GM18867 (cell line): Measurements from ENCODE around the gene PCSK6.
"Not testable (repeated sequence)": the region's sequence is repeated elsewhere in the genome, so short reads cannot be mapped to it uniquely, and the experiment has no call there.

Source experiments
- ATAC-seq: cut with Tn5 transposase; IDR thresholded peaks from one replicate; pipeline ENCODE4 v1.9.1; 2021; ENCODE audit warnings: mild to moderate bottlenecking, moderate library complexity; ENCODE audit not compliant: unreplicated experiment

The PCSK6 gene

DNA sequence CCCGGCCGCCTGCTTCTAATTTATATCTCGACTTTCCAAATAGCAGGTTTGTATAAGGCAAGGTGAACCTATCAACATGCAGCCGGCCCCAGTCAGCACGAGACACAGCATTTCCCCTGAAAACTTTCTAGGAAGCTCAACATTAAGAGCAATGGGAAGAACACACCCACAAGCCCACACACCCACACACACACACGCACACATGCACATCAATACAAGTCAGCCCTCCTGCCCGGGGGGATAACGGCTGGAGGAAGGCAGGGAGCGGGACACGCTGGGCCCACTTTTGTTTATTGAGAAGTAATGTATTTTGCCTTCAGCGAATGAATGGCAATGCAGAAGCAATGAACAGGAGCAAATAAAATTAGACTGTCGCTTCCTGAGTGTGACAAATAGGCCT lies 83.5 kb downstream of the PCSK6 start:
- no peak for ATAC-seq

DNA sequence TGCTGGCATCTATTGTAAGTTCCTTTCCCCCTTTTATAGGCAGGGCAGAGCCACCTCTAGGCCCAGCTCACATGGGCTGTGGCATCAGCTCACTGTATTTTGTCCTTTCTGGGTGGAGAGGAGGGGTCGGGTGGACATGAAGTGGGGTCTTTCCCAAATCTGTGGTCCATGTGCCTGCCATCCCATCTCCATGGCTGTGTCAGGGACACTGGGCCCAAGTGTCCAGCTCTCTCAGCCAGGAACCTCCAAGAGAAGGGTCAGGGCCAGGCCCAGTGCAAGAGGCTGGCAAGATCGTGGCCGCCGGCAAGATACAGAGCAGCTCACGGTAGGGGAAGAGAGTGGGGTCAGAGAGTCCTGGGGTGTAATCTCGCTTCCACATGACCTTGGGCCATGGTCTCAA lies 85.3 kb downstream of the PCSK6 start:
- no peak for ATAC-seq

DNA sequence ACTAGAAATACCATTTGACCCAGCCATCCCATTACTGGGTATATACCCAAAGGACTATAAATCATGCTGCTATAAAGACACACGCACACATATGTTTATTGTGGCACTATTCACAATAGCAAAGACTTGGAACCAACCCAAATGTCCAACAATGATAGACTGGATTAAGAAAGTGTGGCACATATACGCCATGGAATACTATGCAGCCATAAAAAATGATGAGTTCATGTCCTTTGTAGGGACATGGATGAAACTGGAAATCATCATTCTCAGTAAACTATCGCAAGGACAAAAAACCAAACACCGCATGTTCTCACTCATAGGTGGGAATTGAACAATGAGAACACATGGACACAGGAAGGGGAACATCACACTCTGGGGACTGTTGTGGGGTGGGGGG lies 86.6 kb downstream of the PCSK6 start:
- ATAC-seq, result not testable (repeated sequence)

DNA sequence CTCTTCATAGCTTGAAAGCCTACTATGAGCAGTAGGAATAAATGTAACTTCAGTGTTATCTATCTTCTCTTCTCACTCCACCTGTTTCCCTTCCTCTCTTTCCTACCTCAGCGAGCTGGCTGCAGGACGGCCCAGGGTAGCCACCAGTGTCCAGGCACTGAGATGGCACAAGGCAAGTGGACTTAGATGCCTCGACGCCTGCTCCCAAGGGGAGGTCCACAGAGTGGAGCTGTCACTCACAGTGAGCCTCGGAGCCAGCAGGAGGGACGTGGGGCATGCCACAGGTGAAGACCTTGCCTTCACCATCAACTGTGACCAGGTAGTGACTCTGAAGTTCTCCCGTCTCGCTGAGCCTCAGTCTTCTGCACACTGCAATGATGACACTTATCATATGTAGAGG lies 88.2 kb downstream of the PCSK6 start:
- ATAC-seq, result no peak

DNA sequence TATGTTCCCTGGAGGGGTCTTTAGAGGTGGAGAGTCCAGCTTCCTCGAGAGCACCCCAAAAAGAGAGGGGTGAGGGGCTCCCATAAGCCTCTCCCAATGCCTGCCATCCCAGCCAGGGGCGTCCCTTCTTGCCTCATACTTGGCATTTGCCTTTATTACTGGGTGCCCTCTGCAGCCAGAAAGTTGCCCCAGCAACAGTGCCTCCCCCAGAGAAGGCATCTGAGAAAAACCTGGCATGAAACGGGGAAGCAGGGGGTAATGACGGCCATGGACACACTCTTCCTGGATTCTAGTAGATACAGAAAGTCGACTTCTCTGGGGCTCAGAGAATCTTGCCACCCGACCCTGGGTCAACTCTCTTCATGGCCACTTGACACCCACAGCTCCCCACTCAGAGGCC lies 90.1 kb downstream of the PCSK6 start:
- ATAC-seq, result no peak

DNA sequence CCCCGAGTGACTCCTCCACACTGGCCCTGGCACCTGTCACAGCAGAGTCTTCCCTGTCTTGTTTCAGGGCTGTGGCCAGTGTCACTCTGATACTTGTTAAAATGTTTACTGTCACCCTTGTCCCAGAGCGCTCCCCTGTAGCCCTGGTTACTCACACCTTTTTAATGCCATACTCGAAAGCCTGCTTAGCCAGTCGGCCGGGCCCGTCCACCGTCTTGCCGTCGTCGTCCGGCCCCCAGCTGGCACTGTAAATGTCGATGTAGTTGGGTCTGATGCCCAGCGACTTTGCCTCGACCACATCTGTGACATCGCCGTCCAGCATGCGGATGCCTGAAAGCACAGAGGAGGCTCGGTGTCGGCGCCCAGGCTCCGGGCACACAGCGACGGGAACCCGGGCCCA lies 91.3 kb downstream of the PCSK6 start:
- ATAC-seq, result no peak

DNA sequence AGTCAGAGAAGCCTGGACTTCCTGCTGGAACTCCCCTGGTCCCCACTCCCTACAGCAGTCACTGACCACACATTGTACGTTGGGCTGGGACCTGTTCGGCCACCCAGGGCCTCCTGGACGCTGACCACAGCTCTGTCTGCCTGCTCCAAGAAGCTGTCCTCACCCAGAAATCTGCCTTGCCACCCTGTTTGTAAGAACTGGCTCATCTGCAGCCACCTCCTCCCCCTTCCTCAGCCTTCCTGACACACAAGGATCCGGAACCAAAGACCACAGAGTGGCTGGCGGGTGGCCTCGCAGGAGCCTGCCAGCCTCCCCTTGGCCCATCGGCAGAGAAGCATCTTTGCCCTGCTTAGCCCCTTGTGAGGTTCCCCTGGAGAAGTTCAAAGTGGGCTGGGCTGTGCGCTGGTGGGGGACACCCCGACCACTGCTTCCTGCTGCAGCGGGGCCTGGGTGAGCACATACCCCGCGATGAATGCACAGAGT lies 91.9 kb downstream of the PCSK6 start:
- no peak for ATAC-seq

DNA sequence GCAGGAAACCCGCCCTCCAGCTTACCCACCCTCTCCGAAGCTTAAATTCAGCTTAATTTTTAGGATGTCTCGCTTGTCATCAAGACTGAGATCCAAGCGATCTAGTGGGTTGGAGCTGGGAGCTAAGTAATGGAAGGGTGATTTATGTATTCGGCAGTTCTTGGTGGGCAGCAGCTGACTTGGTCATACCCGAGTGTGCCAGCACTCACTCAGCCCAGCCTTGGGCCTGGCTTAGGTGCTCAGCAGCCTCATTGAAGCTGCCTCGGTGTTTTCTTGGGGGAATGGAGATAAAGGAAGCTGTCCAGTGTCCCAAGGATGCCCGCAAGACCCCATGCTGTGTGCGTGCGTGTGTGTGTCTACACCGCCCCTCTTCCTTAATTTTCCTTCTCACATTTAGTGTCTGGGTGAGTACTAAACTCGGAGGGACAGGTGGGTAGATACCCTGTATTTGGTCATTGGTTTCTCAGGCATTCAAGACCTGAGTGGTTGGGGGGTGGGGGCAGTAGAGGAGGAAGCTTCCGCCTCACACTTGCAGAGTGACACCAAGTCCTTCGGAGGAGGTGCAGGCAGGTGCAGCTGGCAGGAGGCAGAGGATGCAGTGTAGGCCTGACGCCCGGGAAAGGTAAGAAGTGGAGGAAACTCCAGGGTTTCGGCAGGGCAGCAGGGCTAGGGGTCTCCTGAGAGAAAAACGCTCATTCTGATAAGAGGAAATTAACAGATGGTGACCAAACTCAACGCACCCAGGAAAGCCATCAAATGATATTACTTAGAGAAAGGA lies 92.8 kb downstream of the PCSK6 start:
- no peak for ATAC-seq

DNA sequence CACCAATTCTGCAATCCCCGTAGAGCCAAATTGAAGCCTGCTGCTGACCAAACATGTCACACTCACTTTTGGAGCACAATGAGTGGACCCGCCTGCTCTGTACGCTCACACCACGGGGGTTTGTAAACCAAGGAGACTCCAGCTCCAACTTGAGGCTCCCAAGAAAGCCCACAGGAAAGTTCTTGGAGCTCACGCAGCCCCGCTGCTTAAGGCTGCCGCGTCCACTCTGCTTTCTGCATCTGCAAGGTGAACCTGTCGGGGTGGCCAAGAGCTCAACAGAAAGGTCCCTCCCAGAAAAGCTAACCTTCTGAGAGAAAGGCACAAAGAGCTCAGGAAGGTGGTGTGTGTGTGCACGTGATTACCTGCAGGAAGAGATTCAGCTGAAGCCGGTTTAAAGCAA lies 94.9 kb downstream of the PCSK6 start:
- ATAC-seq, result no peak

DNA sequence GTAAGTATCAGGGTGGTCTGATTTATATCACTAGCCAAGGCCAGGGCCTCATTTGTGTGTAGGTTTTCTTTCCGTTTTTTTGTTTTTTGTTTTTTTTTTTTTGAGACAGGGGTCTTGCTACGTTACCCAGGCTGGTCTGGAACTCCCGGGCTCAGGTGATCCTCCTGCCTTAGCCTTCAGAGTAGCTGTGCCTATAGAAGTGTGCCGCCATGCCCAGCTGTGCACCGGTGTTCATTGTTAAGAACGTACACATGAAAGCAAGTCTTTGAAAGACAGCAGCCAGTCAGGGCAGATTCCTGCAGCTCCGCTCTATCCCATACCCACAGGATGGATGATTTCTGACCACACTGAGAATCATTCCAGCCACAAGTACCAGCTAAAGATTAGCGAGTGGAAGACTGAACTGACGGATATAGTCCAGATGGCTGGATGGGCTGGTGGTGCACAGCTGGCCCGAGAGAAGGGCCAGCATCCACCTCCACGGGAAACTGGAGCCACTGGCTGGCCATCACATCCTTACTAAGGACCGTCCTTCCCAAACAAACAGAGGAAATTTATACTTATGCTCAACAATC lies 95.4 kb downstream of the PCSK6 start:
- no peak for ATAC-seq

DNA sequence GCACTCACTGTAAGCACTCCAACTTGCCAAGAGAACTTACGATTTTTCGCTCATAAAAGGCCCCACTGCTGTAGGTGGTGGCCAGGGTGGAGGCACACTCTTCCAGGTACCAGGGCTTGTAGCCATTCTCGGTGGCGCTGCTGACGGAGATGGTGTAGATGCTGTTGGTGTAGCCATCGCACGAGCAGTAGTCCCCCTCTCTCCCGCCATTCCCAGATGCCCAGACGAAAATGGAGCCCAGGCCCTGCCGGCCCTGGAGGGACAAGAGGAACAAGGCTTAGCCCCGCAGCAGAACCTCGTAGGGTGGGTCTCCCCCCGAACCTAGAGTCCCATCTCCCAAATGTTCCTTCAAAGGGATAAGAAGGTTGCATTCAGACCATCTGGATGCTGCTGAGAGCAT lies 96.3 kb downstream of the PCSK6 start:
- ATAC-seq, result no peak

DNA sequence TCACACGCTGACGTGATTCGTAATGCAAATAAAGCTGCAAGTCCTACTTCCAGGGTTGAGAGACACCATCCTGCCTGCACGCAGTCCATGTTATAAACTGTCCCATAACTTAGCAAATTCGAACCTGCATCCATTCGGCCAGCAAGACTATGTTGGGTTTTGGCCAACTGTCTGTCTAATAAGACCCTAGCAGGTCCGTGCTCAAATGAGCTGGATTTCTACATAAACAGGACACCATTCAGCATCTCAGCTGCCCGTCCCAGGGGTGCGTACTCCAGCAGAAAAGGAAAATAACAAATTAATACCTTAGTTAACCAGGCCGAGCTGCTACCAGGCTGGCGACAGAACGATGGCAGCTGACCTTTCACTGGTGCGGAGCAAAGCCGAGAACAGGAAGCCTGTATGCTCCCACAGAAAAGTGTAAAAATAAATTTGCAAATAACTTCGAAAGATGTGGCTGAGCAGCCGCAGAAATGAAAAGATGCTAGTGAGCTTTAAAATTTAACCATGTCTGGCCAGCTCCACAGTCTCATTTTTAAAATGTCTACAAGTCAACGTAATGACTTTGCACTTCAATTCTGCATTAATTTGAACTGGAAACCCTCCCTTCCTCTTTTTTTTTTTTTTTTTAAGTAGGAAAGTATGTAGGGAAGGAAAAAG lies 97.4 kb downstream of the PCSK6 start:
- ATAC-seq, result peak; percentile 81

DNA sequence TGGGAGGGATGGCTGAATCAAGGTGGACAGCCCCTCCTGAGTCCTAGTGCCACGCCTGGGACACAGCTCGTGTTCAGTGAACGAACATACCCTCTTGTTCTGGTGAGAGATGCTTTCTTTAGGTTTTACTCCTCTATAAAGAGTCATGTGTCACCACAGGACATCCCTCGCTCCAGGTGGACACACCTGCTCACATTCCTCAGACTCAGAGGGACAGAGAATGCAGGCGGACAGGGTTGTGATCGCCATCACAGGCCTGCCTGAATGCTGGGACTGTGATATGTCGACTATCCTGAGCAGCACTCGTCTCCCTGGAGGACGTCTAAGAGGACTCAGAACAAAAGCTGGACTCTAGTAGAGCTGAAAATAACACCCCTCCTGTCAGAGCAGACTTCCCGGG lies 98.1 kb downstream of the PCSK6 start:
- no peak for ATAC-seq

DNA sequence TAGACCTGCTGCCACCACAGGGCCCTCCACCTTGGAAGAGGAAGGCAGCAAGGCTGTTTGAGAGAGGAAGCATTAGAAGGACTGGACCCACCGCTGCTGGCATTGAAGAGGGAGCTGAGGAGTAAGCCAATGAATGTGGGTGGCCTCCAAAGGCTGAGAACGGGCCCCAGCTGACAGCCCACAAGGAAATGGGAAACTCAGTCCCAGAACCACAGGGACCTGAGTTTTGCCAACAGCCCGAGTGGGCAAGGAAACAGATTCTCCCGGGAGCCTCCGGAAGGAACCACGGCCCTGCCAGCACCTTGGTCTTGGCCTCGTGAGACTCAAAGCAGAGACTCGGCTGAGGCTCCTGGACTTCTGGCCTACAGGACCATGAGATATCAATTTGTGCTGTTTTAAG lies 99.0 kb downstream of the PCSK6 start:
- ATAC-seq, result no peak

DNA sequence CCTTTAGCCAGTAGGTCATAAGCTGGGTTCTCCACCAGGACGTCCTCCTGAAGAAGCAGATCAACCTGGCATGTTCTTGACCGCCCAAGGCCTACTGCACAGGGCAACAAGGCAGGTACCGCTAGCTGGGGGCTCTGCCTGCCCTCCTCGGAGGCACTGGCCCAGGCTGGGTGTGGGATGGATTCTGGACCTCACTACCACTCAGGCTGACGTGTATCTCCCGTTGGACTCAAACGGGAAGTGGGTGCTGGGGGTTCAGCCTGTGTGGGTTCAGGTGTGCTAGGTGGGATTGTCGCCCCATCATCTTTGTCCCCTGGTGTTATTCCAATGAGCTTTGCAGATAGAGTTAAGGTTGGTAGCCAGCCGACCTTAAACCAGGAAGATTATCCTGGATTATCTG lies 99.4 kb downstream of the PCSK6 start:
- ATAC-seq, result no peak

DNA sequence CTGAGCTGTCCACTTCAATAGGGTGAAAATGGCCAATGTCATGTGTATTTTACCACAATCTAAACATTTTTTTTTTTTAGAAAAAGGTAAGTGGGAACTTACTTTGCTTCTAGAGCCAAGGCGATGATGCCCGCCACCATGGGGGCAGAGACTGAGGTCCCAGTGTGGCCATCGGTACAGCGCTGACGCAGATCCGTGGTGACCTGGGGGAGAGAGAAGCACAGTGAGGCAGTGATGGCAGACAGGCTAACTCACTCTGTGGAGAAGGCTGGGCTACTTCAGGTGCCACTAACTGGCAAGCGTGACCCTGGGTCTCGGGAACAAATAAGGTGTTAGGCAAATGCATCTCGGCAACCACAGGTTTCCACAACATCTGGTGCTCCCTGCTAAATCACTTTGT lies 100.1 kb downstream of the PCSK6 start:
- no peak for ATAC-seq

DNA sequence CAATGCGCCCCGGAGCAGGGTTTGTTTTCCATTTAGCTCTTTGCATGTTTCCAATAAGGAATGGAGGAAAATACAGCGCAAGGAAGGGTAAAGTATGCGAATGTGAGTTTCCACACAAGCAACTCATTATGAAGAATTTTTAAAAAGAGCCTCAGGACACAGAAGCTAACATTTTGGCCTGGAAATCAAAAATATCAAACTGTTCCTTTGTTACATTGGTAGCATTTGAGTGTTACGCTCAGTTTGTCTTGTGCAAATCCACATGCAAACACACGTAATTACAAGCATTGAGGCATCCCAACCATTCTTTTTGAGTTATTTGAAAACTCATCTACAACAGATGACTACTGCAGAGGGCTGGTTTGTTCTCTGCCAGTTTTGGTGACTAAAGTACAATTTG lies 101.5 kb downstream of the PCSK6 start:
- no peak for ATAC-seq

DNA sequence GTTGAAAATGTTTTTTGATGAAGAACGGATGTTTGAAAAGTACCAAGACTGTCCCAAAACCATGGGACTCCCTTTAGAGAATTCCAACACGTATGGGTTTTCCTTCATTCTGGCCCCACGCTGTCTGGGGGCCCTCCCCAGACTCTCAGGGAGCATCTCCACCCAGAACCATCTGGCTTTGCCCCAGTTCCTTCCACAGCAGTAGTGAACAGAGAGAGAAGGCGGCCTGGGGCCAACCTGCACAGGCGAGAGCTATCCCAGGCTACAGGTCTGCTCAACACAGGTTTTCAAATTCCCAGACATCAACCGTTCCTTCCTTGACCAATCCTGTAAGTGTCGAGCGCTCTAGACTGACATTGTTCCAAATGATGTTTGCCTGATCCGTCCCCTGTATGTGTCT lies 101.9 kb downstream of the PCSK6 start:
- no peak for ATAC-seq

DNA sequence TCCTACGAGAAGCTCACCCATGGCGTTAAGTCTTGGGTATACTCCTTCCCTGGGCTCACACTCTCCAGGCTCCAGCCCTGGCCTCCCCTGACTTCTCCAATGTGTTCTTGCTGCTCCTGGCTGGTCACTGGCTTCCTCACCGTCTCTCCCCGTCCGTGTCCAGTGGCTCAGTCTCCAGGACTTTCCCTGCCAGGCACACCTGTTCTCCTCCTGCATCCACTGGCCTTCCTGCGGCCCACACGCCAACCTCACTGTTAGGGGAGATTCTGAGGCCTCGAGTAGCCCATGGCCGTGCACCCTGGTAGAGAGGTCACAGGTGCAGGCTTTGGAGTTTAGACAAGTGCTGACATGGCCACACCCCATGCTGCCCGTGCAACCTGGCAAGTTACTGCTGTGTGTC lies 102.5 kb downstream of the PCSK6 start:
- ATAC-seq, result no peak

DNA sequence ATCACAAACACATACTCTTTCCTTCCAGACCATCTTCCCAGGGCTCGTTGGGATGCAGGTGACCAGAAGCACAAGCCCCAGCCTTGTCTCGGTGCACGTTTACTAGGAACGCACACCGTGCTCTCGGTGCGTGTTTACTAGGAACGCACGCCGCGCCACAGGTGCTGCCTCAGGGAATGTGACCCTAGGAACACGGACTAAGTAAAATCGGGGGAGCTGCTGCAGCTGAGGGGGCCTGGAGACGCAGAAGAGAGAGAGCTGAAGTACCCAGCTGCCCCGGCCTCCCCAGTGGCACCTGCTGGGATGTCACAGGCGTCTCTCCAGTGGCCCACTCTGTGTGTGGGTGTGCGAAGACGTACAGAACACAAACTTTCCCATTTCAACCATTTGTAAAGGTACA lies 103.5 kb downstream of the PCSK6 start:
- ATAC-seq, result no peak

DNA sequence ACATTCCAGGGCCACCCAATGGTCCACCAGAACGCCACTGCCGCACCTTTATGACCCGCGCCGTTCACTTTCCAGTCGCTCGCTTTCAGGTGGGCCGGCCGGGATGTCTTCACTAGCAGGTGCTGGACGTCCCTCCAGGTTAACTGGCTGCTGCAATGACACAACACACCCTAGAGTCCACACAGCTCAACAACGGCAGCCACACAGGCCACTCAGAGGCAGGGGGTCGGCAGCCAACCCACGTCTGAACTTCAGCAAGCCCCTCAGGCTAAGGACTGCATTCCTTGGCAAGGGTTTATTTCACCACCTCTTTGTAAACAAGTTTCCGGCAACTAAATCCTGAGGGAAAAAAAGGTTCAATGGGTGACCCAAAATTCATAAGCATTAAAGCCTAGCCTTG lies 105.2 kb downstream of the PCSK6 start:
- ATAC-seq, result no peak

DNA sequence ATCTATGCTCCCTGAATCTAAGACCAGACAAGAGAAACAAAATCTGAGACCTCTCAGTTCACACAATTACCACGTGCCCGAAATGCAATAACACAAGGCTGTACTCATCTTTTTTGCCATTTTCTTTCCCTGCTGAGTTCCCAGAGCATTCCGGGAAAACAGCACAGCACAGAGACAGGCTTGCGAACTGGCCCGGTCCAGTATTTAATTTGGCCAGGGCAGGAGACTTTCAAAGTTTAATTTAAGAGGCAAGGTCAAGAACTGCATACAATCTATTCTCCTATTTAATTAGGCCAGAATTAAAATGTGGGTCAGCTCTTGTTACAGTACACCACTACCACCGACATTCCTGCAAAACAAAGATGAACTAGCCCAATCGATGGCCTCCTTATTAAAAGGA lies 107.0 kb downstream of the PCSK6 start:
- ATAC-seq, result no peak
